ENCODE results near the gene ZNF549.

GRCh38 chr19:57583521-57584416, 56.6 kb downstream of the ZNF549 start, which contains the start of gene ZIK1:
- no peak for TF ChIP-seq EZH2phosphoT487 (IDR thresholded peaks at IDR 0.05; ENCODE audit: insufficient read depth, low read depth)
- no peak for TF ChIP-seq EZH2 (IDR thresholded peaks at IDR 0.05; ENCODE audit: insufficient read depth, poor library complexity, severe bottlenecking)
